Ishikawa (cell line): ENCODE data around the gene SLC28A2.

Experiments
- CEBPB ChIP-seq: IDR thresholded peaks from 2 replicates; pipeline ENCODE4 v1.6.1; 2012
- CREB1 ChIP-seq: IDR thresholded peaks from 2 replicates; pipeline ENCODE4 v1.6.1; 2012; ENCODE audit warnings: low read depth
- EGR1 ChIP-seq: IDR thresholded peaks from 2 replicates; pipeline ENCODE4 v1.6.1; 2012
- EP300 ChIP-seq: IDR thresholded peaks from 2 replicates; pipeline ENCODE4 v1.6.1; 2012; ENCODE audit warnings: borderline replicate concordance
- FOXM1 ChIP-seq: IDR thresholded peaks from 2 replicates; pipeline ENCODE4 v1.6.1; 2012; ENCODE audit warnings: low read depth, borderline replicate concordance
- MAX ChIP-seq: IDR thresholded peaks from 2 replicates; pipeline ENCODE4 v1.6.1; 2012
- NFIC ChIP-seq: IDR thresholded peaks from 2 replicates; pipeline ENCODE4 v1.6.1; 2012
- RAD21 ChIP-seq: IDR thresholded peaks from 2 replicates; pipeline ENCODE4 v1.6.1; 2012; ENCODE audit warnings: low read depth
- REST ChIP-seq: IDR thresholded peaks from 2 replicates; pipeline ENCODE4 v1.6.1; 2012; ENCODE audit warnings: low read depth, mild to moderate bottlenecking
- TAF1 ChIP-seq: IDR thresholded peaks from 2 replicates; pipeline ENCODE4 v1.6.1; 2012; ENCODE audit warnings: low read depth, mild to moderate bottlenecking
- TCF12 ChIP-seq: IDR thresholded peaks from 2 replicates; pipeline ENCODE4 v1.6.1; 2012; ENCODE audit warnings: low read depth
- TEAD4 ChIP-seq: IDR thresholded peaks from 2 replicates; pipeline ENCODE4 v1.6.1; 2012
- USF1 ChIP-seq: IDR thresholded peaks from 2 replicates; pipeline ENCODE4 v1.6.1; 2012
- YY1 ChIP-seq: IDR thresholded peaks from 2 replicates; pipeline ENCODE4 v1.6.1; 2012; ENCODE audit warnings: low read depth
- ZBTB7A ChIP-seq: IDR thresholded peaks from 2 replicates; pipeline ENCODE4 v1.6.1; 2012; ENCODE audit warnings: low read depth

SLC28A2 gene

GRCh38 chr15:45287390-45287956, 35.4 kb downstream of the SLC28A2 start:
- TF ChIP-seq ZBTB7A (no peak), YY1 (no peak), FOXM1 (no peak), EGR1 (no peak), REST (no peak), EP300 (no peak), TCF12 (no peak), MAX (no peak), TAF1 (no peak), TEAD4 (no peak)

GRCh38 chr15:45288947-45289346, 36.9 kb downstream of the SLC28A2 start:
- no peak for TF ChIP-seq TCF12
- TF ChIP-seq USF1: no peak
- TF ChIP-seq FOXM1: no peak
- TF ChIP-seq EP300: no peak
- no peak for TF ChIP-seq RAD21
- no peak for TF ChIP-seq TEAD4
- TF ChIP-seq ZBTB7A: no peak
- TF ChIP-seq CREB1: no peak
- no peak for TF ChIP-seq YY1
- TF ChIP-seq TAF1: no peak
- no peak for TF ChIP-seq MAX
- TF ChIP-seq EGR1: no peak

GRCh38 chr15:45291822-45292582, 40.0 kb downstream of the SLC28A2 start:
- TF ChIP-seq TCF12 (no peak), NFIC (no peak), REST (no peak), CREB1 (no peak), MAX (no peak), YY1 (no peak), EGR1 (no peak), RAD21 (no peak), USF1 (no peak), EP300 (no peak), TAF1 (no peak), ZBTB7A (no peak), TEAD4 (no peak), FOXM1 (no peak)

GRCh38 chr15:45304711-45305110, 52.7 kb downstream of the SLC28A2 start:
- TF ChIP-seq CEBPB (no peak), NFIC (no peak), EGR1 (no peak), EP300 (no peak), CREB1 (no peak), TEAD4 (no peak), RAD21 (no peak), MAX (no peak)

- TF ChIP-seq CREB1 (no peak), NFIC (no peak), YY1 (no peak), RAD21 (no peak), REST (no peak), TCF12 (no peak), USF1 (no peak), CEBPB (no peak), EGR1 (no peak), MAX (no peak), EP300 (no peak), ZBTB7A (no peak), TEAD4 (no peak), TAF1 (no peak), FOXM1 (no peak)
Measured at GRCh38 chr15:45306105-45306504, 54.1 kb downstream of the SLC28A2 start.
